K562 (cell line): Measurements from ENCODE around the gene SFI1. TPM values are rescaled to one million over a fixed set of nuclear protein-coding genes. Genes with fewer than 3 reads are reported as not detected.

Experiments used
- ATAC-seq: fragments of 200-7000 bp; cut with Tn5 transposase; 3 replicates; pipeline ENCODE4 v1.9.1; 2020; ENCODE audit warnings: moderate library complexity
- BruUV-seq: library from RNA; stranded (reverse); fragments of 400-500 nt; replicated peaks from 2 replicates; lab custom pipeline; 2021; lab: Mats Ljungman, UMichigan
- CTCF ChIA-PET: fragments of 300-600 bp; formaldehyde crosslinking; extraction: SDS; loops from one replicate; lab custom pipeline; 2021; ENCODE audit warnings: low intra/inter-chr PET ratio; lab: Yijun Ruan, JAX
- POLR2A ChIA-PET: fragments of 300-600, 350-650 bp; sonication (Branson Sonifier 250); formaldehyde crosslinking; extraction: SDS; loops from one replicate; lab custom pipeline; 2021; ENCODE audit warnings: antibody characterized with exemption, inconsistent platforms; lab: Yijun Ruan, JAX
- DNase-seq, 4 experiments: peaks; one replicate each; pipeline versions ENCODE4 v3.0.0 to v3.0.0-alpha.2; 2011 to 2018; ENCODE audit warnings: low spot score in 3 of 4, mixed read lengths in 3 of 4; ENCODE audit errors: extremely low read depth in 1 of 4
- FAIRE-seq: peaks from 2 replicates; lab custom pipeline; 2011; peaks lifted over from hg19 to GRCh38; lab: Jason Lieb, UNC
- H2AFZ ChIP-seq: 2 replicates; pipeline ENCODE4 v1.6.0; 2011; ENCODE audit warnings: low read depth, low read length, control low read depth, inconsistent platforms
- H3K27ac ChIP-seq: fragments of 200-600 bp; 3 replicates; pipeline ENCODE4 v1.8.0; 2011; ENCODE audit warnings: low read depth, mild to moderate bottlenecking, control low read depth, inconsistent platforms, low read length, moderate library complexity, mixed read lengths; ENCODE audit errors: extremely low read depth
- H3K27me3 ChIP-seq, 2 experiments: fragments of 300-600 bp in 1 of 2; 2 replicates in 1 of 2; 3 replicates in 1 of 2; pipeline versions ENCODE4 v1.6.0 to v1.8.0; 2011; ENCODE audit warnings: inconsistent platforms in 2 of 2, low read length in 2 of 2, mild to moderate bottlenecking in 1 of 2, mixed read lengths in 1 of 2, moderate library complexity in 1 of 2; ENCODE audit not compliant: control insufficient read depth in 2 of 2, insufficient read depth in 2 of 2
- H3K36me3 ChIP-seq: fragments of 300-600 bp; 3 replicates; pipeline ENCODE4 v1.8.0; 2011; ENCODE audit warnings: mild to moderate bottlenecking, low read length, inconsistent platforms; ENCODE audit not compliant: control insufficient read depth, insufficient read depth
- H3K4me1 ChIP-seq, 2 experiments: fragments of 200-600 bp in 1 of 2; replicated peaks in 1 of 2; 2 replicates in 1 of 2; 3 replicates in 1 of 2; pipeline versions ENCODE4 v1.5.1 to v1.8.0; 2011; ENCODE audit warnings: inconsistent platforms in 2 of 2, low read length in 2 of 2, mild to moderate bottlenecking in 1 of 2, mixed read lengths in 1 of 2, moderate library complexity in 1 of 2; ENCODE audit not compliant: control insufficient read depth in 2 of 2, insufficient read depth in 2 of 2
- H3K4me2 ChIP-seq: 2 replicates; pipeline ENCODE4 v1.6.1; 2011; ENCODE audit warnings: low read length, control low read depth, inconsistent platforms, mixed read lengths; ENCODE audit not compliant: insufficient read depth
- H3K4me3 ChIP-seq: fragments of 200-600 bp; sonication (generic), shearing (Covaris generic); 2 replicates; pipeline ENCODE4 v1.5.1; 2016; ENCODE audit warnings: control low read depth, inconsistent platforms
- H3K79me2 ChIP-seq: fragments of 200-600 bp; 3 replicates; pipeline ENCODE4 v1.8.0; 2011; ENCODE audit warnings: low read length, inconsistent platforms; ENCODE audit not compliant: control insufficient read depth, insufficient read depth
- H3K9ac ChIP-seq, 2 experiments: 2 replicates each; pipeline versions ENCODE4 v1.6.0 to v1.6.1; 2011; ENCODE audit warnings: low read depth in 2 of 2, low read length in 2 of 2, control low read depth in 1 of 2, inconsistent platforms in 1 of 2, mild to moderate bottlenecking in 1 of 2, mixed read lengths in 1 of 2; ENCODE audit not compliant: insufficient read depth in 1 of 2
- H3K9me1 ChIP-seq: one replicate; pipeline ENCODE4 v1.6.0; 2011; ENCODE audit warnings: inconsistent platforms, mild to moderate bottlenecking, low read length, moderate library complexity; ENCODE audit not compliant: control insufficient read depth, insufficient read depth
- H3K9me3 ChIP-seq: replicated peaks from 2 replicates; pipeline ENCODE4 v1.5.1; 2011; ENCODE audit warnings: low read depth, low read length, inconsistent platforms; ENCODE audit not compliant: control insufficient read depth, insufficient read depth
- H4K20me1 ChIP-seq: replicated peaks from 2 replicates; pipeline ENCODE4 v1.6.1; 2011; ENCODE audit warnings: low read length, inconsistent platforms, mixed read lengths; ENCODE audit not compliant: control insufficient read depth, insufficient read depth
- CBX3 ChIP-seq, 2 experiments: IDR thresholded peaks; 1 replicate in 1 of 2; 2 replicates in 1 of 2; pipeline ENCODE4 v1.6.1; 2012; ENCODE audit warnings: inconsistent platforms in 2 of 2, low read length in 2 of 2, borderline replicate concordance in 1 of 2, control low read depth in 1 of 2
- CREM ChIP-seq: IDR thresholded peaks from 2 replicates; pipeline ENCODE4 v1.6.1; 2014; ENCODE audit warnings: antibody characterized with exemption, low read depth
- ELF4 ChIP-seq: fragments of 450-650 bp; formaldehyde crosslinking; IDR thresholded peaks from 2 replicates; pipeline ENCODE4 v1.4.0; 2022; ENCODE audit warnings: missing genetic modification characterization
- ESRRA ChIP-seq: fragments of 450-650 bp; IDR thresholded peaks from 2 replicates; pipeline ENCODE4 v1.6.1; 2014; ENCODE audit warnings: low read depth, mild to moderate bottlenecking, moderate library complexity, borderline replicate concordance
- ETV6 ChIP-seq, 3 experiments: fragments of 150-350 bp in 1 of 3; sonication (generic) in 1 of 3; formaldehyde crosslinking in 1 of 3; IDR thresholded peaks; 2 replicates each; pipeline versions ENCODE4 v1.6.1 to v1.8.0; 2014 to 2022; ENCODE audit warnings: borderline replicate concordance in 2 of 3, low read depth in 2 of 3, antibody characterized with exemption in 1 of 3, low read length in 1 of 3, mild to moderate bottlenecking in 1 of 3, missing genetic modification reagents in 1 of 3
- FUS ChIP-seq: fragments of 200-400 bp; formaldehyde crosslinking; optimal IDR thresholded peaks from 2 replicates; pipeline ENCODE3; 2017; ENCODE audit warnings: low read depth, low read length
- GATAD2B ChIP-seq: fragments of 450-650 bp; IDR thresholded peaks from 2 replicates; pipeline ENCODE4 v1.6.1; 2017; ENCODE audit warnings: mild to moderate bottlenecking, borderline replicate concordance
- KLF6 ChIP-seq: fragments of 250-450 bp; sonication (Bioruptor Pico); IDR thresholded peaks from 2 replicates; pipeline ENCODE4 v1.4.0; 2020; ENCODE audit warnings: mild to moderate bottlenecking, moderate library complexity, borderline replicate concordance
- RBFOX2 ChIP-seq: fragments of 200-400 bp; formaldehyde crosslinking; IDR thresholded peaks from 2 replicates; pipeline ENCODE4 v1.6.1; 2017; ENCODE audit warnings: low read depth, mild to moderate bottlenecking, low read length, moderate library complexity
- SMC3 ChIP-seq: conservative IDR thresholded peaks from 2 replicates; pipeline ENCODE4 v1.6.1; 2011; ENCODE audit warnings: low read depth, low read length, improper control_type of control experiment; ENCODE audit not compliant: insufficient read depth
- SP2 ChIP-seq: IDR thresholded peaks from 2 replicates; pipeline ENCODE4 v1.6.1; 2011; ENCODE audit warnings: mild to moderate bottlenecking, low read depth, low read length, moderate library complexity; ENCODE audit not compliant: poor library complexity, severe bottlenecking; ENCODE audit errors: extremely low read depth
- ZEB2 ChIP-seq: fragments of 450-650 bp; IDR thresholded peaks from 2 replicates; pipeline ENCODE4 v1.6.1; 2016
- ZFPM2 ChIP-seq: fragments of 250-450 bp; sonication (Bioruptor Pico); IDR thresholded peaks from 2 replicates; pipeline ENCODE4 v1.5.1; 2022; ENCODE audit warnings: mild to moderate bottlenecking
- ZNF507 ChIP-seq: conservative IDR thresholded peaks from 2 replicates; pipeline ENCODE4 v1.6.1; 2017; ENCODE audit warnings: missing genetic modification characterization, missing compliant biosample characterization
- ZNF561 ChIP-seq: fragments of 450-650 bp; formaldehyde crosslinking; conservative IDR thresholded peaks from 2 replicates; pipeline ENCODE4 v1.4.0; 2020; ENCODE audit warnings: mild to moderate bottlenecking, moderate library complexity
- ZNF77 ChIP-seq: fragments of 250-450 bp; sonication (Bioruptor Pico); IDR thresholded peaks from 2 replicates; pipeline ENCODE4 v1.5.0; 2020
- WGBS: fragments of 100-300 bp; shearing (Covaris generic); methylation state at CpG from one replicate; pipeline ENCODE4 v1.1.6; 2016; ENCODE audit warnings: low coverage, mixed read lengths; ENCODE audit not compliant: insufficient coverage; ENCODE audit errors: missing lambda C conversion rate; 5-methylcytosine and 5-hydroxymethylcytosine counted together
- in situ Hi-C: fragments of 300-500 bp; cut with MboI; formaldehyde crosslinking; loops from 4 replicates; pipeline ENCODE4 v1.15.0; 2018; ENCODE audit warnings: inconsistent platforms, mixed read lengths
- intact Hi-C: fragments of 100-400 bp; cut with micrococcal nuclease; formaldehyde crosslinking; loops from 2 replicates; pipeline ENCODE4 v1.14.2; 2022
- polyA plus RNA-seq, 8 experiments: library from polyadenylated mRNA; depleted of rRNA in 4 of 8; stranded (reverse) in 5 of 8; unstranded in 3 of 8; fragments of >200 nt; fragmentation: Nextera tagmentation in 2 of 8; fragmentation: Illumina TruSeq in 1 of 8; extraction: Ambion mirVana in 2 of 8; extraction: Trizol in 1 of 8; gene quantifications; 2 replicates each; pipeline versions ENCODE4 v1.2.1 to v1.2.3, GENCODE V29; 2011 to 2014; ENCODE audit warnings: inconsistent platforms in 1 of 8, missing spikeins in 1 of 8
- total RNA-seq, 7 experiments: library from RNA; depleted of rRNA in 6 of 7; stranded (reverse); fragments of >200 nt in 6 of 7; fragmentation: Illumina TruSeq in 2 of 7; extraction: Trizol in 2 of 7; gene quantifications; 2 replicates each; pipeline versions ENCODE4 v1.2.1 to v1.2.3, GENCODE V29; 2011 to 2021; ENCODE audit warnings: low replicate concordance in 1 of 7
- TF ChIP-seq, protein P1 (sequence below): sonication (generic); formaldehyde crosslinking; IDR thresholded peaks from 2 replicates; pipeline ENCODE4 v1.8.1; 2022; ENCODE audit warnings: missing genetic modification reagents
- TF ChIP-seq, protein P2 (sequence below): fragments of 250-450 bp; sonication (Bioruptor Pico); IDR thresholded peaks from 2 replicates; pipeline ENCODE4 v1.5.0; 2021

SFI1 gene
- total and polyA plus RNA-seq, 9 of the 15 experiments (the other 6 are each of a cell fraction or from before 2014, with no cell fraction given), result 3.0 to 25.6 (median 14.1) TPM

DNA sequence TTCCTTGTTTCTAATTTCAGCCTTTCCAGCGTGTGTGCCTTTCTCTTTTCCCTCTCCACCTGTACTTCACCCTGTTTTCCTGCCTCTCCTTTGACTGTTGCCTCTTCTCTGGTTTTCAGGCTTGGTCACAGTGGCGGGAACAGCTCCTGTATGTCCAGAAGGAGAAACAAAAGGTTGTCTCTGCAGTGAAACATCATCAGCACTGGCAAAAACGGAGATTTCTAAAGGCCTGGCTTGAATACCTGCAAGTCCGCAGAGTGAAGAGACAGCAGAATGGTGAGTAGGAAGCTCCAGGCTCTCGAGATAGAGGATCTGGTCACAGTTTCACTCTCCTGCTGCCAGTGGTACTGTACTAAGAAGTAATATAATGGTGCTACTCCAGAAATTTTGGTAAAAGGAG, 76.6 kb downstream of the SFI1 start (continued):
- TF ChIP-seq, protein P1, sequence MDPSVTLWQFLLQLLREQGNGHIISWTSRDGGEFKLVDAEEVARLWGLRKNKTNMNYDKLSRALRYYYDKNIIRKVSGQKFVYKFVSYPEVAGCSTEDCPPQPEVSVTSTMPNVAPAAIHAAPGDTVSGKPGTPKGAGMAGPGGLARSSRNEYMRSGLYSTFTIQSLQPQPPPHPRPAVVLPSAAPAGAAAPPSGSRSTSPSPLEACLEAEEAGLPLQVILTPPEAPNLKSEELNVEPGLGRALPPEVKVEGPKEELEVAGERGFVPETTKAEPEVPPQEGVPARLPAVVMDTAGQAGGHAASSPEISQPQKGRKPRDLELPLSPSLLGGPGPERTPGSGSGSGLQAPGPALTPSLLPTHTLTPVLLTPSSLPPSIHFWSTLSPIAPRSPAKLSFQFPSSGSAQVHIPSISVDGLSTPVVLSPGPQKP, result no peak

DNA sequence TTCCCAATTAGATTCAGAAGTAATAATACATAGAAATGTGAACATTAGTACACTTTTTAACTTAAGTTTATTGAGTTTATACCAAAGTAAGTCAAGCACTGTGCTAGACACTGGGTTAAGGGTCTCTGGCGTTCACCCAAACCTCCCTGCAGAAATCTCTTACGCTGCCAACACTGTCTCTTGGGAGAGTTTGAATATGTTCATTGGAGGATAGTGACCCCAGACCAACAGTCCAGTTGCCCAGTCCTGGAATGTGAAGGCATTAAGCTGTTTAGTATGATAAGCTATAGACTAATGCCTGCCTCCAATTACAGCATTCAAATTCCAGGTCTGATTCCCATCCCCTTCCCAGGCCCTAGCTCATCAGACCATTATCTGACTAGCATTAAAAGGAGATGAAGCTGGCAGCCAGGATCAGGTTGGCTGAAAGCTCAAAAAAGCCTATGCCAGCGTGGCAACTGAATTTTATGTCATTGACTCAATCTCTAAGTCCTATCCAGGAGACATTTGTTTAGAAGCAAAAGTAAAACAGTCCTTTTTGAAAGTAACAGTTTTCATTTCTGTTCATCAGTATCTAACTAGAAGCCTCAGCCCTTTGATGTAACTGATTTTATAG, 77.8 kb downstream of the SFI1 start:
- no peak overlapping the region for H3K27ac ChIP-seq
- H3K27me3 ChIP-seq, result no peaks in the 10 kb centered on the region
- H3K4me2 ChIP-seq, result no peak overlapping the region
- H3K36me3 ChIP-seq, result peaks cover 28% of the 10 kb centered on the region; the same call in 2 of the 3 replicates
- H3K9me1 ChIP-seq, result no peaks in the 10 kb centered on the region
- no peak overlapping the region for H3K4me3 ChIP-seq
- BruUV-seq, result no TSS peak
- H3K4me1 ChIP-seq, result no peaks in the 10 kb centered on the region; a peak in 1 of 5 replicates
- H3K9me3 ChIP-seq, result no peaks in the 10 kb centered on the region
- 83% methylated on average over 3 of the region's 3 CpGs for WGBS
- no peaks in the 10 kb centered on the region for H4K20me1 ChIP-seq
- DNase-seq (no peak), FAIRE-seq (no peak), ATAC-seq (no peak)
- POLR2A ChIA-PET, result interaction anchor here (0.7 to 1.2 kb wide), 3 partner anchors 12 to 489 kb away, joined by 3 to 4 read pairs (median 4); no protein-coding TSS in a partner anchor
- no peak overlapping the region for H3K9ac ChIP-seq
- in situ Hi-C loops, result no loop called here
- H3K79me2 ChIP-seq, result no peaks in the 10 kb centered on the region
- H2AFZ ChIP-seq, result no peak overlapping the region
- TF ChIP-seq RBFOX2 (no peak), ZFPM2 (CRISPR knock-in tag) (no peak), SP2 (no peak), ETV6 (IDR thresholded peaks at IDR 0.05; ENCODE audit: borderline replicate concordance in 1 of 2, low read depth in 2 of 2, low read length in 1 of 2) (no peak), ETV6 (CRISPR knock-in tag; IDR thresholded peaks at IDR 0.05; ENCODE audit: borderline replicate concordance) (no peak), ZNF77 (no peak), SMC3 (no peak), ESRRA (no peak), CBX3 (IDR thresholded peaks at IDR 0.05; ENCODE audit: borderline replicate concordance in 1 of 2, low read length in 2 of 2) (no peak), FUS (no peak), CREM (no peak), GATAD2B (no peak), KLF6 (CRISPR knock-in tag) (no peak), ZEB2 (no peak), ELF4 (no peak), ZNF561 (CRISPR knock-in tag) (no peak), ZNF507 (no peak)
- TF ChIP-seq, protein P2, sequence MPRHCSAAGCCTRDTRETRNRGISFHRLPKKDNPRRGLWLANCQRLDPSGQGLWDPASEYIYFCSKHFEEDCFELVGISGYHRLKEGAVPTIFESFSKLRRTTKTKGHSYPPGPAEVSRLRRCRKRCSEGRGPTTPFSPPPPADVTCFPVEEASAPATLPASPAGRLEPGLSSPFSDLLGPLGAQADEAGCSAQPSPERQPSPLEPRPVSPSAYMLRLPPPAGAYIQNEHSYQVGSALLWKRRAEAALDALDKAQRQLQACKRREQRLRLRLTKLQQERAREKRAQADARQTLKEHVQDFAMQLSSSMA (CRISPR knock-in tag), result no peak
- TF ChIP-seq, all 486 proteins: peak for 0
- intact Hi-C loops, result no loop called here
- CTCF ChIA-PET, result no interaction called here
